CD14-positive monocyte (primary cell): Measurements from ENCODE around the gene MEX3A. TPM values are rescaled to one million over a fixed set of nuclear protein-coding genes. Genes with fewer than 3 reads are reported as not detected.

Source experiments
- DNase-seq, 3 donors: peaks; one replicate each; pipeline ENCODE4 v3.0.0-alpha.2; 2011 to 2022
- H2AFZ ChIP-seq: 2 replicates; pipeline ENCODE4 v1.6.0; 2012; ENCODE audit warnings: mild to moderate bottlenecking, low read depth, low read length, inconsistent platforms; ENCODE audit not compliant: insufficient read depth, poor library complexity, severe bottlenecking
- H3K27ac ChIP-seq, 2 donors: 1 replicate in 1 of 2; 2 replicates in 1 of 2; pipeline ENCODE4 v1.5.1; 2012 to 2013; ENCODE audit warnings: low read length in 2 of 2, control low read depth in 1 of 2, inconsistent platforms in 1 of 2, low read depth in 1 of 2, mild to moderate bottlenecking in 1 of 2
- H3K27me3 ChIP-seq, 2 donors: one replicate each; pipeline versions ENCODE4 v1.6.0 to v1.6.1; 2011 to 2013; ENCODE audit warnings: low read length in 2 of 2; ENCODE audit not compliant: control insufficient read depth in 2 of 2, insufficient read depth in 2 of 2
- H3K36me3 ChIP-seq, 2 donors: replicated peaks in 1 of 2; 1 replicate in 1 of 2; 2 replicates in 1 of 2; pipeline versions ENCODE4 v1.5.1 to v1.6.1; 2012 to 2013; ENCODE audit warnings: low read length in 2 of 2, control low read depth in 1 of 2, inconsistent platforms in 1 of 2, mild to moderate bottlenecking in 1 of 2; ENCODE audit not compliant: insufficient read depth in 2 of 2, control insufficient read depth in 1 of 2
- H3K4me1 ChIP-seq, 2 donors: 1 replicate in 1 of 2; 2 replicates in 1 of 2; pipeline versions ENCODE4 v1.5.1 to v1.6.1; 2012 to 2013; ENCODE audit warnings: low read length in 2 of 2, control low read depth in 1 of 2, inconsistent platforms in 1 of 2, mild to moderate bottlenecking in 1 of 2, moderate library complexity in 1 of 2; ENCODE audit not compliant: insufficient read depth in 2 of 2, control insufficient read depth in 1 of 2
- H3K4me2 ChIP-seq: replicated peaks from 2 replicates; pipeline ENCODE3; 2012; ENCODE audit warnings: low read length, moderate library complexity, mild to moderate bottlenecking; ENCODE audit not compliant: poor library complexity, severe bottlenecking; ENCODE audit errors: extremely low read depth
- H3K4me3 ChIP-seq, 3 experiments: fragments of 200-600 bp in 1 of 3; sonication (generic) in 1 of 3; replicated peaks in 1 of 3; 1 replicate in 2 of 3; 2 replicates in 1 of 3; pipeline ENCODE4 v1.5.1; 2011 to 2013; ENCODE audit warnings: low read length in 3 of 3, mild to moderate bottlenecking in 3 of 3, control low read depth in 2 of 3, low read depth in 2 of 3, inconsistent platforms in 1 of 3, moderate library complexity in 1 of 3
- H3K79me2 ChIP-seq: 2 replicates; pipeline ENCODE4 v1.6.0; 2012; ENCODE audit warnings: mild to moderate bottlenecking, control low read depth, inconsistent platforms, low read length, moderate library complexity; ENCODE audit not compliant: insufficient read depth
- H3K9ac ChIP-seq: 2 replicates; pipeline ENCODE4 v1.6.0; 2017; ENCODE audit warnings: low read length, mild to moderate bottlenecking; ENCODE audit not compliant: insufficient read depth, poor library complexity, severe bottlenecking
- H3K9me3 ChIP-seq, 2 donors: replicated peaks in 1 of 2; 1 replicate in 1 of 2; 2 replicates in 1 of 2; pipeline versions ENCODE4 v1.5.1 to v1.6.1; 2012 to 2013; ENCODE audit warnings: low read length in 2 of 2, control low read depth in 1 of 2; ENCODE audit not compliant: control insufficient read depth in 1 of 2, insufficient read depth in 1 of 2
- H4K20me1 ChIP-seq: 2 replicates; pipeline ENCODE4 v1.6.0; 2012; ENCODE audit warnings: mild to moderate bottlenecking, low read length, control low read depth, moderate library complexity; ENCODE audit not compliant: insufficient read depth
- H3K27ac Mint-ChIP-seq, 7 donors: one replicate each; pipeline ENCODE4 v1.8.0; 2020; ENCODE audit warnings: mild to moderate bottlenecking in 7 of 7, mixed read lengths in 7 of 7, moderate library complexity in 6 of 7, inconsistent platforms in 2 of 7
- H3K27me3 Mint-ChIP-seq, 3 donors: one replicate each; pipeline ENCODE4 v1.8.0; 2021 to 2022; ENCODE audit warnings: low read depth in 3 of 3, mild to moderate bottlenecking in 3 of 3, mixed read lengths in 3 of 3, moderate library complexity in 3 of 3, inconsistent platforms in 1 of 3
- H3K36me3 Mint-ChIP-seq, 2 donors: one replicate each; pipeline ENCODE4 v1.8.0; 2020; ENCODE audit warnings: mixed read lengths in 2 of 2, inconsistent platforms in 1 of 2, mild to moderate bottlenecking in 1 of 2
- H3K4me1 Mint-ChIP-seq: one replicate; pipeline ENCODE4 v1.8.0; 2020; ENCODE audit warnings: mild to moderate bottlenecking, mixed read lengths
- H3K4me3 Mint-ChIP-seq, 2 donors: one replicate each; pipeline ENCODE4 v1.8.0; 2020; ENCODE audit warnings: mild to moderate bottlenecking in 2 of 2, mixed read lengths in 2 of 2, moderate library complexity in 1 of 2
- H3K9me3 Mint-ChIP-seq, 7 donors: one replicate each; pipeline ENCODE4 v1.8.0; 2020 to 2022; ENCODE audit warnings: mixed read lengths in 7 of 7, mild to moderate bottlenecking in 6 of 7, moderate library complexity in 6 of 7, inconsistent platforms in 2 of 7
- CTCF ChIP-seq: fragments of 200-600 bp; IDR thresholded peaks from one replicate; pipeline ENCODE4 v1.8.0; 2022; ENCODE audit warnings: antibody characterized with exemption, mild to moderate bottlenecking
- WGBS: methylation state at CpG from one replicate; pipeline ENCODE4 v1.1.5; 2013; ENCODE audit warnings: missing lambda C conversion rate; ENCODE audit not compliant: insufficient coverage; 5-methylcytosine and 5-hydroxymethylcytosine counted together
- intact Hi-C, 2 donors: fragments of 100-400 bp; cut with micrococcal nuclease; formaldehyde crosslinking; loops; one replicate each; pipeline versions ENCODE4 v1.15.0 to v1.15.1; 2023
- polyA plus RNA-seq, 3 donors: library from polyadenylated mRNA; depleted of rRNA in 1 of 3; unstranded in 2 of 3; stranded (reverse) in 1 of 3; fragments of 300-500 nt in 2 of 3; fragments of >200 nt in 1 of 3; fragmentation: Illumina TruSeq in 2 of 3; gene quantifications; 1 replicate in 2 of 3; 2 replicates in 1 of 3; pipeline ENCODE4 v1.2.3, GENCODE V29; 2012 to 2021

MEX3A gene
- polyA plus RNA-seq, 3 donors: not detected

- Histone ChIP-seq H3K9ac (peak overlapping the region; percentile 28), H2AFZ (peak overlapping the region; percentile 1), H3K4me3 (peak overlapping the region in 1 of 3 experiments; percentile 60), H3K27me3 (peaks cover 10 to 62% of the 10 kb centered on the region in 2 donors), H3K27ac (peak overlapping the region; percentile 53 to 88), H3K4me2 (peak overlapping the region; percentile 67), H3K79me2 (no peaks in the 10 kb centered on the region), H3K4me1 (peaks cover 20 to 21% of the 10 kb centered on the region in 2 donors), H4K20me1 (no peaks in the 10 kb centered on the region), H3K9me3 (no peaks in the 10 kb centered on the region), H3K36me3 (no peaks in the 10 kb centered on the region)
- Mint-ChIP-seq H3K9me3 (peaks cover 0 to 10% (median 0%) of the 10 kb centered on the region in 7 donors), H3K27me3 (peaks cover 66 to 82% (median 76%) of the 10 kb centered on the region in 3 donors), H3K36me3 (no peaks in the 10 kb centered on the region), H3K4me1 (peaks cover 22% of the 10 kb centered on the region), H3K4me3 (peak overlapping the region in 1 of 2 donors; percentile 84), H3K27ac (peak overlapping the region; percentile 87 to 97 (median 93))
- peak; percentile 67 to 86 (median 81) for DNase-seq
- peak; percentile 97 for TF ChIP-seq CTCF
- intact Hi-C loops: loop anchor here (1.0 to 10.0 kb wide), 4 partner anchors 39 to 136 kb away; no protein-coding TSS in a partner anchor
- 50% methylated on average over 14 of the region's 14 CpGs for WGBS
Measured at GRCh38 chr1:156090840-156091188, 8.5 kb upstream of the MEX3A start.

GRCh38 chr1:156090138-156090839 is 8.0 kb upstream of the MEX3A start:
- Mint-ChIP-seq H3K4me1 (peaks cover 21% of the 10 kb centered on the region), H3K27me3 (peaks cover 66 to 82% (median 76%) of the 10 kb centered on the region in 3 donors), H3K27ac (peak overlapping the region; percentile 87 to 97 (median 93)), H3K36me3 (no peaks in the 10 kb centered on the region), H3K9me3 (peaks cover 0 to 9% (median 0%) of the 10 kb centered on the region in 7 donors), H3K4me3 (peak overlapping the region; percentile 61 to 84)
- no peaks in the 10 kb centered on the region for H3K36me3 ChIP-seq
- no peaks in the 10 kb centered on the region for H3K79me2 ChIP-seq
- peak overlapping the region; percentile 1 for H2AFZ ChIP-seq
- no peaks in the 10 kb centered on the region for H3K9me3 ChIP-seq
- H3K4me3 ChIP-seq: peak overlapping the region in 1 of 3 experiments; percentile 60
- peaks cover 20 to 21% of the 10 kb centered on the region in 2 donors for H3K4me1 ChIP-seq
- H3K4me2 ChIP-seq: peak overlapping the region; percentile 67
- H3K27ac ChIP-seq: peak overlapping the region; percentile 53 to 88
- peaks cover 6 to 60% of the 10 kb centered on the region in 2 donors for H3K27me3 ChIP-seq
- peak; percentile 81 to 91 (median 85) for DNase-seq
- intact Hi-C loops: loop anchor here (1.0 to 10.0 kb wide), 4 partner anchors 40 to 137 kb away; no protein-coding TSS in a partner anchor
- no peak for TF ChIP-seq CTCF
- peak overlapping the region; percentile 28 for H3K9ac ChIP-seq
- 14% methylated on average over 3 of the region's 5 CpGs for WGBS
- no peaks in the 10 kb centered on the region for H4K20me1 ChIP-seq
